ENCODE results near the gene MAP3K7. TPM values are rescaled to one million over a fixed set of nuclear protein-coding genes. Genes with fewer than 3 reads are reported as not detected.

MAP3K7 gene
- 10 to 100 TPM; 45.8 to 57.8 (median 49.5) TPM for polyA plus RNA-seq (ENCODE audit: insufficient read length in 4 of 4)

- peak; percentile 95 to 98 (median 96) for DNase-seq (ENCODE audit: low read depth in 4 of 4, low spot score in 2 of 4)
These were observed at the start of gene MAP3K7 for GRCh38 chr6:90586836-90587638. Gene MAP3K7, minus strand, starts transcription at chr6:90587072. Its CDS starts 189 bp downstream, at chr6:90586883.

GRCh38 chr6:90631046-90631445 is 44.2 kb upstream of the MAP3K7 start:
- no peak for DNase-seq (ENCODE audit: low read depth in 4 of 4, low spot score in 2 of 4)

- no peak for DNase-seq (ENCODE audit: low read depth in 4 of 4, low spot score in 2 of 4)
These were observed 34.7 kb upstream of the MAP3K7 start for GRCh38 chr6:90621581-90621980.

GRCh38 chr6:90619221-90619620 is 32.3 kb upstream of the MAP3K7 start:
- no peak for DNase-seq (ENCODE audit: low read depth in 4 of 4, low spot score in 2 of 4)

GRCh38 chr6:90612313-90612680 is 25.4 kb upstream of the MAP3K7 start:
- no peak for DNase-seq (ENCODE audit: low read depth in 4 of 4, low spot score in 2 of 4)

GRCh38 chr6:90611543-90612312 is 24.9 kb upstream of the MAP3K7 start:
- peak in 2 of 4 donors; percentile 4 to 11 for DNase-seq (ENCODE audit: low read depth in 4 of 4, low spot score in 2 of 4)

GRCh38 chr6:90610751-90611542 is 24.1 kb upstream of the MAP3K7 start:
- DNase-seq (ENCODE audit: low read depth in 4 of 4, low spot score in 2 of 4): peak in 3 of 4 donors; percentile 50 to 61 (median 53)

GRCh38 chr6:90610301-90610750 is 23.5 kb upstream of the MAP3K7 start:
- peak in 3 of 4 donors; percentile 45 to 71 (median 50) for DNase-seq (ENCODE audit: low read depth in 4 of 4, low spot score in 2 of 4)

GRCh38 chr6:90605749-90606340 is 19.0 kb upstream of the MAP3K7 start:
- no peak for DNase-seq (ENCODE audit: low read depth in 4 of 4, low spot score in 2 of 4)

- DNase-seq (ENCODE audit: low read depth in 4 of 4, low spot score in 2 of 4): no peak
These were observed 17.7 kb upstream of the MAP3K7 start for GRCh38 chr6:90604546-90604945.

GRCh38 chr6:90599151-90599550 is 12.3 kb upstream of the MAP3K7 start:
- DNase-seq (ENCODE audit: low read depth in 4 of 4, low spot score in 2 of 4): no peak

- DNase-seq (ENCODE audit: low read depth in 4 of 4, low spot score in 2 of 4): no peak
These were observed 11.5 kb upstream of the MAP3K7 start for GRCh38 chr6:90598192-90598951.

GRCh38 chr6:90596967-90597539 is 10.2 kb upstream of the MAP3K7 start:
- DNase-seq (ENCODE audit: low read depth in 4 of 4, low spot score in 2 of 4): no peak

- no peak for DNase-seq (ENCODE audit: low read depth in 4 of 4, low spot score in 2 of 4)
These were observed 9.0 kb upstream of the MAP3K7 start for GRCh38 chr6:90595854-90596253.

- DNase-seq (ENCODE audit: low read depth in 4 of 4, low spot score in 2 of 4): peak; percentile 8 to 22 (median 19)
These were observed 381 bp downstream of the MAP3K7 start for GRCh38 chr6:90586546-90586835.

- no peak for DNase-seq (ENCODE audit: low read depth in 4 of 4, low spot score in 2 of 4)
These were observed 2.1 kb downstream of the MAP3K7 start for GRCh38 chr6:90584636-90585255.

- no peak for DNase-seq (ENCODE audit: low read depth in 4 of 4, low spot score in 2 of 4)
These were observed 2.9 kb downstream of the MAP3K7 start for GRCh38 chr6:90583836-90584481.

- DNase-seq (ENCODE audit: low read depth in 4 of 4, low spot score in 2 of 4): no peak
These were observed 3.6 kb downstream of the MAP3K7 start for GRCh38 chr6:90583179-90583835.
